Left lobe of liver (tissue), 2 donors: Measurements from ENCODE around the gene PKIG. TPM values are rescaled to one million over a fixed set of nuclear protein-coding genes. Genes with fewer than 3 reads are reported as not detected.

Experiments
- ATAC-seq: fragments of 200-7000 bp; cut with Tn5 transposase; one replicate; pipeline ENCODE4 v1.9.1; 2020; ENCODE audit warnings: mild to moderate bottlenecking, moderate library complexity
- DNase-seq: peaks from one replicate; pipeline ENCODE4 v3.0.0-alpha.2; 2020; ENCODE audit warnings: low spot score
- total RNA-seq: library from RNA; stranded (reverse); gene quantifications from one replicate; pipeline ENCODE4 v1.2.1, GENCODE V29; 2021
- donor health status: DM: no; HTN: no; CAD: no; lungs with moderate emphysema.
- donor health status: DM: no; HTN: yes; CAD: no.

Gene PKIG
- total RNA-seq, 1 donor from 2014 or later: 22.7 TPM

DNA sequence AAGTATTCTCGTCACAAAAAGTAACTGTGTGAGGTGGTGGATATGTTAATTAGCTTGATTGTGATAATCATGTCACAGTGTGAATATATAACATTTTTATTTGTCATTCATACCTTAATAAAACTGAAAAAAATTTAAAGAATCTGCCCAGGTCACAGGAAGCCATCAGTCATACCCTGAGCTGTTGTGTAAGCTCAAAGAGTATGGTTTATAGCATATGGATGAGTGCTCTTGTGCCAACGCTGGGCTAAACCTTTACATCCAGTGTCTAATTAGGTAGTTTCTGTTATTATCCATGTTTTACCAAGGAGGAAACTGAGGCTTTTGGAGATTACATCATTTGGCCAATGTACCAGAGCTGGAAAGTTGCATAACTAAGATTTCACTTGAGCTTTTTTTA is 11.4 kb downstream of the PKIG start:
- DNase-seq: no peak
- ATAC-seq: no peak

DNA sequence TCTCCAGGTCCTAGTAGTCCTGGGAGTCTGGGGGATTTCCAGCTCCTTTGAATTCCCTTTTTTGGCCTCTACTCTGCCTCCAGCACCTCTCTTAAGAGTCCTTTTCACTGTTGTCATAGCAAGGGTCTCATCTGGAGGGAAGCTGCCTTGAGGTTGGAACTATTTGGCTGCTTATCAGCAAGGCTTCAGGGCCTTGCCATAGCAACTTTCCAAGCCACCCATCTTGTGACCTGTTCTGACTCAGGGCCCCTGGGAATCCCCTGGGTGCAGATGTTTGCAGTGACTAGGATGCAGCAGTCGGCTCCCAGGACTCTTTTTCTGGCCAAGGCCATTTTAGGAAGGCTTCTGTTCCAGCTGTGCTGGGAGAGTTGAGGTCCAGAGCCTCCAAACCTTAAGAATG is 12.4 kb downstream of the PKIG start:
- no peak for DNase-seq
- no peak for ATAC-seq

DNA sequence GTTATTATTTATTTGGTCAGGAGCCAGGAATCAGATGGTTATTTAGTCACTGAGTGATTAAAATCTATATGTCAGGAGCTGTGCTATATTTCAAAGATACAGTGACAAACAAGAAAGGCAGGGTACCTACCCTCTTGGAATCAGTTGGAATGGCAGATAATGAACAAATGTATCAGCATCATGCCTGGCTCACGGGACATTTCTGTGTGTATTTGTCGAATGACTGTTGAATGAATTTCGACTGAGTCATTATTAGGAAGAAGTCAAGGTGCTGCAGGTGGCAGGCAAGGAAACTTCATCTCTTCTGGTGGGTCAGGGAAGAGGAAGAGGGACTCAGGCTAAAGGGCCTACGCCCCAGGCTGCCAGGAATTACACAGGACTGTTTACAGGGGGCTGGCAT is 13.6 kb downstream of the PKIG start:
- no peak for ATAC-seq
- no peak for DNase-seq

DNA sequence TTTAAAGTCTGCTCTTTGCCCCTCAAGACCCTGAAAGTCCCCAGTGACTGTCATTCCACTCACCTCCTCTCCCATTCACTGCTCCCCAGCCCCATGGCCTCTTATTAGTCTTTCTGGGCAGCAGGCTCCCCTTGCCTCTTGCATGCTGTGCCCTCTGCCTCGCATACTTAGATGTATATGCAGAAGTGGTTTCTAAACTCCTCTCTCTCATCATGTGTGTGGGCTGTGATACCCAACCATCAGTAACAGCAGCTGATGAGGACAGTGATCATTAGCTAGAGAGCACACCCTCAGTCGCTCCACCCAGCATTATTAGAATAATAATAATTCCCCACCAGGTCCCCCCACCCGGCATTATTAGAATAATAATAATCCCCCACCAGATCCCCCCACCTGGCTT is 14.5 kb downstream of the PKIG start:
- DNase-seq: no peak
- ATAC-seq: no peak

DNA sequence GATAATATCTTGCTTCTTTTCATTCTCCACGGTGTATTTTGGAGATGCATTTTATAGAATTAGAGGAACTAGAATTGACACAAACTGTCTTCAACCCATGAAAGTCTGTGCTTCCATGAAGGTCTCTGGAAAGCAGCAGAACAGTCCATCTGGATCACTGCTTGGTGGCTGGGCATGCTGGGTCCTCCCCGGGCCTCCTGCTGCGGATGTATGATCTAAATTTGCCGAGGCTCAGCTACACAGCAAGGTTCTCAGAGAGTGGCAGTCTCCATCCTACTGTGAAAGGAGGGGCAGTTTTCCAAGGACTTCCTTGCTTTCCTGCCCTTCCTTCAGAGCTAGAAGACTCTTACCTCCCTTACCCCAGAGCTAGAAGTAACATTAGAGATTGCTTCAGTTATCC is 15.1 kb downstream of the PKIG start:
- no peak for DNase-seq

DNA sequence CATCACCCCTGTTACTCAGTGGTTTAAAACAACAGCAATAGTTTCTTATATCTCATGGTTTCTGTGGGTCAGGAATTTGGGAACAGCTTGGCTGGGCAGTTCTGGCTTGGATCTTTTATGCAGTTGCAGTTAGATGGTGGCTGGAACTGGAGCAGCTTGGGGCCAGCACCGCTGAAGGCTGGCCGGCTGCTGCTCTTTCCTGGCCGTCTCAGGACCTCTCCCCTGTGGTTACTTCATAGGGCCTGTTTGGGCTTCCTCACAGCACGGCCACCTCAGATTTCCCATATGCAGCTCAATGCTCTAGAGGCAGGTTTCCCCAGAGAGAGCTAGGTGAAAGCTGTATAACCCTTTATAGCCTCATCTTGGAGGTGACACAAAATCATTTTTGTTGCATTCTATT is 15.6 kb downstream of the PKIG start:
- DNase-seq (no peak), ATAC-seq (no peak)

More for the DNA sequence above, 15.1 kb downstream of the PKIG start:
- ATAC-seq: no peak

DNA sequence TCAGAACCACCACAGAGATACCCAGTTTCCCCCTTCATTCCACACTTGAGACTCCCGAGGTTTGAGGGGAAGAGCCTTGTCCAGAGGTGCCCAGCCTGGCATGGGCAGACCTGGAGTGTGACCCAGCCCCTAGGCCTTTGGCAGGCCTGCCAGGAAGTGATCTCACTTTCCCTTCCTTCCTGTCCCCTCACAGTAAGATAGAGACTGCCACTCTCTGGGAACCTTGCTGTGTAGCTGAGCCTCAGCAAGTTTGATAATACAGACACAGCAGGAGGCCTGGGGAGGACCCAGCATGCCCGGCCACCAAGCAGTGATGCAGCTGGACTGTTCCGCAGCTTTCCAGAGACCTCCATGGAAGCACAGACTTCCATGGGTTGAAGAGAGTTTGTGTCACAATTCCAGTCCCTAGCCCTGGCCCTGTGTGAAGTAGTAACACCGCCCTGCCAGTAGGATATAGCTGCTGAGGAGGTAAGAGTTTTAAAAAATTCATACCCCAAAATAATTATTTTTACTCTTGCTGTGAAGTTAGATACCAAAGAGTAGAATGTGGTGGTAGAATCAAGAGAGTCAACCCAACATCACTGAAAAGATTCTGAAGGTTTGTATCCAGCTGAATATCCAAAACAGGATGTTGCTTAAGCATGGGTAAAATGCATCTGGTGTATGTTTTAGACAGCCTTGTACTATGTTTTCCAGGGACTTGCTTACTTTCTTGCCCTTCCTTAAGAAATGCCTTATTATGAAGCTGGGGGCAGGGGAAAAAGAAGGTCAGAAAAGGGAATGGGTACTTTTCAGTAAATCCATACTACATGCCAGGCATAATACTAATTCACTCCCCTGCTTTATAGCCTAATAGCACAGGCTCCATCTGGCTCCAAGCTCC is 16.3 kb downstream of the PKIG start:
- DNase-seq (no peak), ATAC-seq (peak; percentile 56)

DNA sequence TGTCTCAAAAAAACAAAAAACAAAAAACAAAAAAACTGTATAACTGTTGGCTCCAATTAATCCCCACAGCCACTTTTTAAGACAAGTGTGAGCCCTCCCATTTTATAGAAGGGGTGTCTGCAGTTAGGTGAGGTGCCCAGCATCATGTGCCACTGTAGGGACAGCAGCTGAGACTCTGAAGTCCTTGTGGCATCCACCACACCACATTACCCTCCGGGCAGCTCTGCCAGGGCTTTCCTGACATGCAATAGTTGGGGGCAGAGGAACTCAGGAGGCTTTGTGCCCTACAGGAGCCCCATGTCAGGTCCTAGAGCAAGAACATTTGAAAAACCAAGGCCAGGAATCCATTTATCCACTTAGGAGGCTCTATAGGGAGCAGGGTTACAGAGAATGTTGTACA is 17.3 kb downstream of the PKIG start:
- DNase-seq (no peak), ATAC-seq (no peak)

DNA sequence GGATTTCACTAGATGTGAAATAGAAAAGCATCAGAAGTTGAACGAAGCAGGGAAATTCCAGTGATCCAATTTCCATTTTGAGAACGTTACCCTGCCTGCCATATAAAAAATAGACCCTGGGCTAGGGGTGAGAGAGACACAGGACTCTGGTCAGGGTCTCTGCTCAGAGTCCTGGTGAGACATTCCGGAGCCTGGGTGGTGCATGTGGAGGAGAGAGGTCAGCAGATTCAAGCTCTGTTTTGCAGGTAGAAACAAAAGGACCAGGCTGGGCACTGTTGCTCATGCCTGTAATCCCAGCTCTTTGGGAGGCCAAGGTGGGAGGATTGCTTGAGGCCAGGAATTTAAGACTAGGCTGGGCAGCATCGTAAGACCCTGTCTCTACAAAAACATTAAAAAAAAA is 17.9 kb downstream of the PKIG start:
- ATAC-seq: no peak
- DNase-seq: no peak

DNA sequence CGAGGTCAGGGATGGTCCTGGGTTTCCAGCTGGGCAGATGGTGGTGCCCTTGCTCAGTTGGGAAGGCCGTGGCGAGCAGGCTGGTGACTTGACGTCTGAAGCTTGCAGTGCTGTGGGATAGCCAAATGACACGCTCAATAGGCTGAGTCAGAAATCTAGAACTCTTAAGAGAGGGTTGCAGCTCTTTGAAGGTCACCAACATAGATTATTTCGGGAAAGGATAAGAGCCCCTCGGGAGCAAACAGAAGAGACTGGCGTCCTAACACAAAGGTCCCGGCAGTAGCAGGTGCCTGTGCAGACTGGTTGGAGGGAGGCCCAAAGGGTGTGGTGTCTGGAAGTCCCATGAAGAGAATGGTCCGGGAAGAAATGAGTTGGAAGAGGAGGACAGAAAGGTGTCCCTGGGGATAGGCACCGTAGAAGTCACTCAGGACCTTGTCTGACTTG is 18.4 kb downstream of the PKIG start:
- DNase-seq: no peak
- ATAC-seq: no peak

DNA sequence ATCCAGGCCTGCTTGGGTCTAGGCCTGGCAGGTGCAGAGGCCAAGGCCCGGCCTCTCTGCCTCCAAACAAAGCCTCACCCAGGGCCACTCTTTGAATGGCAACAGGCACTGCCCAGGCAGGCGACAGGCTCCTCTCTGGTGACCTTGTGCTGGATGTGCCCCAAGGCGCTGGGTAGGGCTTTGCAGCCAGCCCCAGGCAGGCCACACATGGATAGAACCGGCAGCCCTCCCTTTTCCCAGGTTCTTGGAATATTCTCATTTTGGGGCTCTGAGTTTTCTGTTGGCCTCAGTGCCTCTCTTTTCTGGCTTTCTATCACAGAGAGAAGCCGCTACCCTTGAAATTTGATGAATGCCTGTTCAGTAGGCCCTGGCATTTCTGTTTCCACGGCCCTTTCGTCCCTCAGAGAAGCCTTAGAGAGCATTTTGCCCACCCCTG is 18.9 kb downstream of the PKIG start:
- ATAC-seq (peak; percentile 40), DNase-seq (no peak)

DNA sequence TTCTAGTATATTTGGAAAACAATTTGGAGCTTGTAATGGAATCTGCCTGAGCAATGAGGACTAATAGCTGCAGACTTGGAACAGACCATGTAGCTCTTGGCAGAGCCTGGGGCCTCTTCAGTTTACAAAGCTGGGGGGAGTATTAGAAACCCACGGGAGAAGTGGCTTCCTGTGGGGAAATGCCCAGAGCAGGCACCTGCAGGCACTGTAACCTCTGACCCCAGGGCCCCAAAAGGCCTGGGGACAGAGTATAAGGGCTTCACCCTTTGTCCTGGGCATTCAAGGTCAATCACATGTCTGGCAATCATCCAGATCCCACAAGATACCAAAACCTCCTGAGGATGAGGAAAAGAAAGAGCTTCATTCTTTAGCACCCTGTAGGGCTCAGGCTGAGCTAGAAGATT is 19.4 kb downstream of the PKIG start:
- DNase-seq (no peak), ATAC-seq (peak; percentile 62)

DNA sequence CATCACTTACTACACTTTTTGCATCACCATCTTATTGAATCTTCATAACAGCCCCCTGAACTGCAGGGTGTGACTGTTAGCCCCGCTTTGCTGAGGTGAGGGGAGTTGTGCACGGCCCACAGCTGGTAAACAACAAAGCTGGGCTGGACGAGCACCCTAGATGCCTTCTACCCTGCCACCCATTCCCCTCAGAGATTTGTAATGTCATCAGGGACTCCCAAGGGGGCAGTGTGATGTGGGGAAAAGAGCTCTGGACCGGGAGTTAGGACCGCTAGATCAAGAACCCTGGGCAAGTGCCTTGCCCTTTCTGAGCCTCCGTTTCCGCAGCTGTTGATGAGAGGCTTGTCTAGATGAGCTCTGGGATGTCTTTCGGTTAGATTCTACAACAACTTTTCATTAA is 20.9 kb downstream of the PKIG start:
- ATAC-seq (no peak), DNase-seq (no peak)

DNA sequence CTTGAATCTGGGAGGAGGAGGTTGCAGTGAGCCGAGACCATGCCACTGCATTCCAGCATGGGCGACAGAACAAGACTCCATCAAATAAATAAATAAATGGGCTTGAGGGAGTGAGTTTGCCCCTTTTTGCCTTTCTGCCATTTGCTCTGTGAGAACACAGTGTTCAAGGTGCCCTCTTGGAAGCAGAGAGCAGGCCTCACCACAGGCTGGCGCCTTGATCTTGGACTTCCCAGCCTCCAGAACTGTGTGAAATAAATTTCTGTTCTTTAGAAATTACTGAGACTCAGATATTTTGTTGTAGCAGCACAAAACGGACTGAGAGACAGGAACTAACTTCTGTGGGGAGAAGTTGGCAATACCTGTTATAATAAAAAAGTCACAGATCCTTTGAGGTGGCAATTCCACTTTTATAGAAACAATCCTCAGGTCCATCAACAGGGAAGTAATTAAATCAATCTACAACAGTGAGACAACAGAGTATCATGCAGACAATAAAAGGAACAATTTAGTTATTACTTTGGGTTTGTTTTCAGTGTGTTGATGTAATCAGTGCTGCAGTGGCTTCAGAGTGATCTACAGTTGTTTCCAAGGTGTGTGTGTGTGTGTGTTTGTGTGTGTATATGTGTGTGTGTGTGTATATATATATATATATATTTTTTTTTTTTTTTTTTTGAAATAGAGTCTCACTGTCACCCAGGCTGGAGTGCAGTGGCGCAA is 24.5 kb downstream of the PKIG start:
- no peak for DNase-seq
- no peak for ATAC-seq

DNA sequence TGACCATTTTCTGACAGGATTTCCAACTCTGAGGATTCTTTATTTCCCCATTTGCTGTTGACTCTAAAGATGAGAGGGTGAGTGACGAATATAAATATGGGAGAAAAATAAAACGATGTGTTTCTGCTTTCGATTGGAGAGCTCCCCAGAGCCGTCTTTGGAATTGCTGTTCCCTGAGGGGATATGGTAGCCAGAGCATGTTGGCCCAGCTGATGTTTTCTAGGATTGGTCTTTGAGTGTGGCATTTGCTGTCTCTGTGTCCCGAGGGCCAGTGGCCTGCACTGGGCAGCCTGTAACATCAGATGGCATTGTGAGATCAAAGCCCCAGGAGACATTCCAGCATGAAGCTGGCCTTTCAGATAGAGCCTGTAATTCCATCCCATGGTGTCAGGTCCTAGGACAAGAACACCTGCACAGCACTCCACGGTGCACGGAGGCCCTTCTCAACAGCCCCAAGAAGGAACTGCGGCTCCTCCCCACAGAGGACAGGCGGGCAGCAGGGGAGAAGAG is 26.7 kb downstream of the PKIG start:
- peak; percentile 14 for ATAC-seq
- no peak for DNase-seq

DNA sequence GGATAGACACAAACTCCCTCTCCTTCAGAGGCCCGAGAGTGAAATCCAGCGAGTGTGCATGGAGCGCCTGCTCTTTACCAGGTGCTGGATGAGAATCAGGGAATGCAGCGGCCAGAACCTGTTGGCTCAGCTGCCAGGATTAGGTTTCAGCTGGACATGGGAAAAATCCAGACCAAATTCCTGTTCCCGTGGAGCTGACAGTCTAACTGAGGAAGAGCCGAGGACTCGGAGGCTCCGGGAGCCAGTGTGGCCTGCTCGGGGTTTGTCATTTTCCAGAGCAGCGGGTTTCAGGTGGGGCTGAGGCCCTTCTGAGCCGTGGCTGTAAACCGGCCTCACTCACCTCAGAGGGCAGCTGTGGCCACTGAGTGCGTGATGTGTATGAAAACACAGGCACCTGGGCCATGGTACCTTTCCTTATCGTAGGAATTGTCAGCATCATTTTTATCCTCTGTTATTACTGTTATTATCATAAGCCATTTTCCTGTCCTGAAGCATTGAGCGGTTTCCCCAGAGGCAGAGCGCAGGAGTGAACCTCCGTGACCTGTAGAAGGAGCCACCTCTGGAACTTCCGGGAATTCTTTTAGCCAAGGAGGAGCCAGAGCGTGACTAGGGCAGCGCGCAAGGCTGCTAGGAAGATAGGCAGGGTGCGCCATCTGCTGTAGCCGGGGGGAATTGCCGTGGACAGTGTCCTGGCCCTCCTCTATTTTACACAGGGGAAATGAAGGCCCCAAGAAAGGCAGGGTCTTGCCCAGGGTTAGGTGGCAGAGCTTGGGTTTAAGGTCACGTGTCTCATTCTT is 27.3 kb downstream of the PKIG start:
- peak; percentile 96 for ATAC-seq
- DNase-seq: peak; percentile 89

DNA sequence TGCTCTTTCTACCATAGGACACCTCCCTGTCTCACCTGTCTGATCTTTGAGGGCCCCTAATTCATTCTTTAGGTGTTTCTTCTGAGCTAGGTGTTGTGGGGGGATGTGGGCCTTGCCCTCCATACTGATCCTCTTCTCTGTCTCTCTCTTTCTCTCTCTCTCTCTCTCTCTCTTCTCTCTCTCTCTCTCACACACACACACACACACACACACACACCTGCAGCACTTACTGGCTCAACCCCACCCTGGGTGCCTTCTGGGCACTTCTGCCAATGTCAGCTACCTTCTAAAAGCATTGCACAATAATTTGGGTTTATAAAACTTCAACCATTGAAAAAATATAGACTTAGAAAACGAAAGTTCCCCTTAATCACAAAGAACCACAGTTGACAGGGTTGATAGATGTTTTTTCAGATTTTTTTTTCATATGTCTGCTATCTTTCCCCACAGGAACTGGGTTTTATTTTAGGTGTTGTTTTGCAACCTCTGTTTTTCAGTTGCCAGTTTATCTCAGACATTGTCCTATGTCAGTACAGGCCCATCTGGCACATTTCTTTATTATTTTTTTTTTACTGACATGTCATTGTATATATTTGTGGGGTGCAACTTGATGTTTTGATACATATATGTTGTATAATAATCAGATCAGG is 28.1 kb downstream of the PKIG start:
- peak; percentile 70 for DNase-seq
- ATAC-seq: peak; percentile 69

DNA sequence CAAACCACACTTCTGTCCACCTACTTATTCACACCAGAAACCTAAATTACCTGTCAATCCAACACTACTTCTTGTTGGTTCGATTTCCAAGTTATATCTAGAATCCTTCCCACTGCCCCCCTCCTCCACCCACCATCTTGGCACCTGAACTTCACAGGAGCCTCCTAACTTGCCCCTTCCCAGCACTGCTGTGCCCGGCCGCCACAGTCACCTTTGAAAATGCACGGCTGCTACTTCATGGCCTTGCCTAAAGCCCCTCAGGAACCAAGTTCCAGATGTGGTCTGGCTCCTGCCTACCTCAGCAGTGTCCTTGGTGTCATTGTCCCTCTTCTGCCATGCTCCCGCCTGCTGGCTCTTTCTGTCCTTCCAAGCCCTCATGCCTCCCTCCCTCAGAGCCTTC is 31.2 kb downstream of the PKIG start:
- DNase-seq (no peak), ATAC-seq (no peak)

DNA sequence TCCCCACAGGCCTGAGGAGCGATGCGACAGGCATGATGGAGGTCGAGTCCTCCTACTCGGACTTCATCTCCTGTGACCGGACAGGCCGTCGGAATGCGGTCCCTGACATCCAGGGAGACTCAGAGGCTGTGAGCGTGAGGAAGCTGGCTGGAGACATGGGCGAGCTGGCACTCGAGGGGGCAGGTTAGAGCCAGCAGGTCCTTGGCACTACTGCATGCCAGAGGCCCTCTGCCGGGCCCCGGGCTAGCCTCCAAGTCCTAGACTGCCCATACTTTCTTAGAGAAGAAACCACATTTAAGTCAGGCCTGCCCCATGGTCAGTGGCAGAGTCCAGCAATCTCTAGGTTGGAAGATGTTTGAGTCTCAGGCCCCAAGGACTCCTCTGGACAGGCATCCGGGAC is 32.1 kb downstream of the PKIG start:
- ATAC-seq (no peak), DNase-seq (no peak)

DNA sequence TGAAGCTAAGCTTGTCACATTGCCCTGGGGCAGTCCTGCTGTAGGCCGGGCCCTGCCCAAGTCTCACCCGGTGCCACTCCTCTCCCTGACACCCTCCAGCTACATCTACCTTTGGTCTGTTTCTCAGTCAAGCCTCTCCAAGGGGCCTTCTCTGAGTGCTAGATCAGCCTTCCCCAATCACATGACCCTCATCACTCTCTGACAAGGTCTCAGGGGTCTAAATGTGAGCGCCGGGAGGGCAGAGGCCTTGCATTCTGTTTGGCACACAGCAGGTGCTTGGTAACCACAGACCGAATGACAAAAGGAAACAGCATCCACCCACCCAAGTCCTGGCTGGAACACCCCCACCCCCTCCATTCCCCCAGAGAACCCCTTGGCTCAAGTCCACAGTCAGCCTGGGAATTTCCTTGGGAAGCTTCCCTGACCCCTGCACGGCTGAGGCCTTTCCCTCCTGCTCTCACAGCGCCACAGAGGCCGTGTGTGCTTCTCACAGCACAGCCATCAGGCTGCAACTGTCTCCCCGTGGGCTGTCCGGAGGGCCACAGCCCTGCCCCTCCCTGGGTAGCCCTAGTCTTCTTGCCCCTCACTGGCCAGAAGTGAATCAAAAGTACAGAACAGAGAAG is 32.9 kb downstream of the PKIG start:
- no peak for ATAC-seq
- no peak for DNase-seq
